ENCODE measurements around the gene LARGE1.

LARGE1 gene

GRCh38 chr22:33330534-33330933 is 589.7 kb downstream of the LARGE1 start:
- no peak for DNase-seq (ENCODE audit: extremely low read depth, low read depth)
- TF ChIP-seq CTCF (IDR thresholded peaks at IDR 0.05; ENCODE audit: low read depth, low read length), result no peak

- DNase-seq (ENCODE audit: extremely low read depth, low read depth), result no peak
Measured at GRCh38 chr22:33329398-33329797, 590.9 kb downstream of the LARGE1 start.

GRCh38 chr22:33328789-33329296 is 591.4 kb downstream of the LARGE1 start:
- TF ChIP-seq CTCF (IDR thresholded peaks at IDR 0.05; ENCODE audit: low read depth, low read length), result no peak

More at GRCh38 chr22:33329398-33329797, 590.9 kb downstream of the LARGE1 start:
- TF ChIP-seq CTCF (IDR thresholded peaks at IDR 0.05; ENCODE audit: low read depth, low read length), result no peak

GRCh38 chr22:33327348-33327860 is 592.9 kb downstream of the LARGE1 start:
- DNase-seq (ENCODE audit: extremely low read depth, low read depth), result no peak

More at GRCh38 chr22:33328789-33329296, 591.4 kb downstream of the LARGE1 start:
- DNase-seq (ENCODE audit: extremely low read depth, low read depth), result no peak

GRCh38 chr22:33326540-33327295 is 593.6 kb downstream of the LARGE1 start:
- no peak for DNase-seq (ENCODE audit: extremely low read depth, low read depth)
- no peak for TF ChIP-seq CTCF (IDR thresholded peaks at IDR 0.05; ENCODE audit: low read depth, low read length)

More at GRCh38 chr22:33327348-33327860, 592.9 kb downstream of the LARGE1 start:
- TF ChIP-seq CTCF (IDR thresholded peaks at IDR 0.05; ENCODE audit: low read depth, low read length), result no peak

GRCh38 chr22:33325232-33326004 is 594.9 kb downstream of the LARGE1 start:
- TF ChIP-seq CTCF (IDR thresholded peaks at IDR 0.05; ENCODE audit: low read depth, low read length), result no peak
- DNase-seq (ENCODE audit: extremely low read depth, low read depth), result no peak

Measured in AG09319 (cell line).